Spleen (tissue), 11 donors: ENCODE measurements around the gene SEPTIN12. TPM values are rescaled to one million over a fixed set of nuclear protein-coding genes. Genes with fewer than 3 reads are reported as not detected.

Source experiments
- DNase-seq: peaks from one replicate; pipeline ENCODE4 v3.0.0-alpha.2; 2020
- H3K27ac ChIP-seq, 8 donors: fragments of 200-600 bp; sonication (generic) in 7 of 8; 1 replicate in 4 of 8; 2 replicates in 4 of 8; pipeline versions ENCODE4 v1.5.0 to v1.8.0; 2016 to 2021; ENCODE audit warnings: inconsistent platforms in 4 of 8, mild to moderate bottlenecking in 4 of 8, moderate library complexity in 1 of 8
- H3K27me3 ChIP-seq, 7 donors: fragments of 200-600 bp; sonication (generic) in 6 of 7; replicated peaks in 1 of 7; 1 replicate in 4 of 7; 2 replicates in 3 of 7; pipeline versions ENCODE4 v1.5.0 to v1.8.0; 2016 to 2021; ENCODE audit warnings: inconsistent platforms in 3 of 7, mild to moderate bottlenecking in 1 of 7
- H3K36me3 ChIP-seq, 6 donors: fragments of 200-600 bp; sonication (generic) in 5 of 6; 1 replicate in 4 of 6; 2 replicates in 2 of 6; pipeline versions ENCODE4 v1.5.0 to v1.8.0; 2016 to 2021; ENCODE audit warnings: inconsistent platforms in 2 of 6
- H3K4me1 ChIP-seq, 6 donors: fragments of 200-600 bp; sonication (generic) in 5 of 6; 1 replicate in 3 of 6; 2 replicates in 3 of 6; pipeline versions ENCODE4 v1.5.0 to v1.8.0; 2016 to 2021; ENCODE audit warnings: inconsistent platforms in 3 of 6
- H3K4me3 ChIP-seq, 8 donors: fragments of 200-600 bp; sonication (generic) in 7 of 8; 1 replicate in 4 of 8; 2 replicates in 4 of 8; pipeline versions ENCODE4 v1.5.0 to v1.8.0; 2016 to 2021; ENCODE audit warnings: inconsistent platforms in 4 of 8, mild to moderate bottlenecking in 4 of 8, moderate library complexity in 2 of 8
- H3K9me3 ChIP-seq, 8 donors: fragments of 200-600 bp; sonication (generic) in 7 of 8; 1 replicate in 4 of 8; 2 replicates in 4 of 8; pipeline versions ENCODE4 v1.5.0 to v1.8.0; 2016 to 2021; ENCODE audit warnings: inconsistent platforms in 4 of 8
- CTCF ChIP-seq, 11 experiments: fragments of 200-600 bp in 7 of 11; fragments of 450-650 bp in 4 of 11; sonication (generic) in 4 of 11; IDR thresholded peaks in 8 of 11; conservative IDR thresholded peaks in 3 of 11; 1 replicate in 7 of 11; 2 replicates in 4 of 11; pipeline versions ENCODE4 v1.4.0 to v1.8.0; 2016 to 2021; ENCODE audit warnings: antibody characterized with exemption in 11 of 11, inconsistent platforms in 4 of 11, mild to moderate bottlenecking in 1 of 11
- POLR2A ChIP-seq, 3 donors: fragments of 450-650 bp; IDR thresholded peaks; one replicate each; pipeline ENCODE4 v1.5.1; 2017; ENCODE audit warnings: antibody characterized with exemption in 3 of 3, mild to moderate bottlenecking in 1 of 3
- POLR2AphosphoS5 ChIP-seq, 3 donors: sonication (generic); formaldehyde crosslinking; IDR thresholded peaks; one replicate each; pipeline ENCODE4 v1.5.1; 2017; ENCODE audit warnings: antibody characterized with exemption in 3 of 3
- WGBS, 5 donors: extraction: QIAGEN DNeasy Blood & Tissue Kit in 3 of 5; methylation state at CpG; one replicate each; pipeline versions ENCODE4 v1.1.5 to v1.1.7; 2013 to 2018; 5-methylcytosine and 5-hydroxymethylcytosine counted together
- intact Hi-C: fragments of 100-400 bp; cut with DNase I; formaldehyde crosslinking; loops from one replicate; pipeline ENCODE4 v1.15.0; 2023; ENCODE audit warnings: low total_unique reads
- polyA plus RNA-seq, 3 donors: library from polyadenylated mRNA; stranded (reverse); fragments of 200-250 nt; gene quantifications; one replicate each; pipeline ENCODE4 v1.2.1, GENCODE V29; 2013
- small RNA-seq, 4 donors: library from RNA; depleted of rRNA; stranded (forward); fragments of <200 nt; gene quantifications; one replicate each; pipeline ENCODE3, GENCODE V24; 2016
- total RNA-seq, 7 donors: library from RNA; depleted of rRNA in 3 of 7; stranded (reverse); fragments of >200 nt in 3 of 7; fragmentation: NEBNext Ultra II Directional in 4 of 7; extraction: Animal tissue kit (Norgen Biotek cat#: 25700) in 4 of 7; gene quantifications; one replicate each; pipeline versions ENCODE4 v1.1.0 to v1.2.1, GENCODE V29; 2016 to 2021
- donor health status: healthy with polysubstance abuse.
- donor health status: DM: no; HTN: no; CAD: no; lungs with moderate emphysema.
- donor health status: DM: no; HTN: no; CAD: no.
- donor health status: Bipolar disorder and iron deficiency.
- donor health status: healthy.
- donor health status: DM: no; HTN: no; CAD: no.
- donor health status: DM: yes; HTN: yes; CAD: no.

Gene SEPTIN12
- total and polyA plus RNA-seq, 10 donors, result 0.37 TPM; not detected in 9

- intact Hi-C loops, result no loop called here
- H3K4me3 ChIP-seq, result peak overlapping the region; percentile 81 to 100 (median 98)
- WGBS, 5 donors, result 0 to 3% (median 1%) methylated on average over 8 to 19 of the region's 19 CpGs
These were observed 54.4 kb downstream of the SEPTIN12 start for GRCh38 chr16:4733747-4734062.

GRCh38 chr16:4733211-4733742, 54.9 kb downstream of the SEPTIN12 start:
- H3K27ac ChIP-seq, result peak overlapping the region in 5 of 8 donors; percentile 78 to 84 (median 80)

More at GRCh38 chr16:4733747-4734062, 54.4 kb downstream of the SEPTIN12 start:
- DNase-seq, result no peak
- Histone ChIP-seq H3K4me1 (peaks cover 10 to 26% (median 17%) of the 10 kb centered on the region in 6 donors), H3K27me3 (no peaks in the 10 kb centered on the region), H3K9me3 (no peaks in the 10 kb centered on the region), H3K27ac (peak overlapping the region; percentile 51 to 84 (median 78)), H3K36me3 (peaks cover 0 to 28% (median 9%) of the 10 kb centered on the region in 6 donors)
- TF ChIP-seq POLR2A (IDR thresholded peaks at IDR 0.05) (no peak), POLR2AphosphoS5 (IDR thresholded peaks at IDR 0.05) (no peak), CTCF (IDR thresholded peaks at IDR 0.05 in 8 of 11, conservative IDR thresholded peaks at IDR 0.05 in 3 of 11) (no peak)

GRCh38 chr16:4729876-4730275, 58.3 kb downstream of the SEPTIN12 start:
- no peak overlapping the region for H3K27ac ChIP-seq
- TF ChIP-seq POLR2AphosphoS5 (IDR thresholded peaks at IDR 0.05), result no peak
- no peak for TF ChIP-seq POLR2A (IDR thresholded peaks at IDR 0.05)
- TF ChIP-seq CTCF (IDR thresholded peaks at IDR 0.05 in 8 of 11, conservative IDR thresholded peaks at IDR 0.05 in 3 of 11), result no peak
- no peak for DNase-seq
- intact Hi-C loops, result no loop called here
- WGBS, 5 donors, result 95 to 97% (median 95%) methylated on average over 15 of the region's 15 CpGs
- no peaks in the 10 kb centered on the region for H3K9me3 ChIP-seq
- no peak overlapping the region for H3K4me3 ChIP-seq
- peaks cover 5 to 19% (median 11%) of the 10 kb centered on the region in 6 donors for H3K4me1 ChIP-seq
- no peaks in the 10 kb centered on the region for H3K27me3 ChIP-seq
- H3K36me3 ChIP-seq, result peaks cover 0 to 64% (median 34%) of the 10 kb centered on the region in 6 donors

More at GRCh38 chr16:4733211-4733742, 54.9 kb downstream of the SEPTIN12 start:
- Histone ChIP-seq H3K27me3 (no peaks in the 10 kb centered on the region), H3K9me3 (no peaks in the 10 kb centered on the region), H3K4me1 (peaks cover 10 to 26% (median 17%) of the 10 kb centered on the region in 6 donors), H3K4me3 (peak overlapping the region; percentile 81 to 100 (median 98)), H3K36me3 (peaks cover 0 to 32% (median 12%) of the 10 kb centered on the region in 6 donors)
- DNase-seq, result no peak
- 39 to 48% (median 44%) methylated on average over 17 of the region's 17 CpGs for WGBS, 5 donors
- TF ChIP-seq CTCF (IDR thresholded peaks at IDR 0.05 in 8 of 11, conservative IDR thresholded peaks at IDR 0.05 in 3 of 11) (no peak), POLR2A (IDR thresholded peaks at IDR 0.05) (no peak), POLR2AphosphoS5 (IDR thresholded peaks at IDR 0.05) (no peak)
- intact Hi-C loops, result no loop called here

- peaks cover 0 to 76% (median 39%) of the 10 kb centered on the region in 6 donors for H3K36me3 ChIP-seq
- no peaks in the 10 kb centered on the region for H3K27me3 ChIP-seq
- 94 to 99% (median 96%) methylated on average over 8 of the region's 8 CpGs for WGBS, 5 donors
- H3K9me3 ChIP-seq, result no peaks in the 10 kb centered on the region
- H3K4me3 ChIP-seq, result no peak overlapping the region
- H3K4me1 ChIP-seq, result peaks cover 5 to 11% (median 9%) of the 10 kb centered on the region in 6 donors
- no peak overlapping the region for H3K27ac ChIP-seq
- intact Hi-C loops, result no loop called here
- TF ChIP-seq POLR2A (IDR thresholded peaks at IDR 0.05) (no peak), POLR2AphosphoS5 (IDR thresholded peaks at IDR 0.05) (no peak), CTCF (IDR thresholded peaks at IDR 0.05 in 8 of 11, conservative IDR thresholded peaks at IDR 0.05 in 3 of 11) (no peak)
- no peak for DNase-seq
These were observed 59.5 kb downstream of the SEPTIN12 start for GRCh38 chr16:4728676-4729075.

Small RNAs within 50 kb of the gene (small RNA-seq; reads per million reads assigned to genes)
- 0 reads per million in 4 donors for gene RF00017

Other genes starting within 250 kb of the SEPTIN12 start
- 10 to 100 TPM; 17.8 to 26.9 (median 21.8) TPM for gene CDIP1, start 249.6 kb downstream of the SEPTIN12 start, total RNA-seq
- gene CDIP1, start 249.6 kb downstream of the SEPTIN12 start, polyA plus RNA-seq, result 10 to 100 TPM in 2 of 3 donors, 1 to 10 TPM in 1; 9.6 to 13.8 (median 12.1) TPM
- gene C16orf96, start 232.0 kb downstream of the SEPTIN12 start, total RNA-seq, result under 1 TPM; 0.17 to 0.33 (median 0.23) TPM
- under 1 TPM; 0.06 to 0.07 (median 0.06) TPM for gene C16orf96, start 232.0 kb downstream of the SEPTIN12 start, polyA plus RNA-seq
- gene UBALD1, start 173.5 kb downstream of the SEPTIN12 start, total RNA-seq, result 10 to 100 TPM; 10.0 to 29.2 (median 20.2) TPM
- gene UBALD1, start 173.5 kb downstream of the SEPTIN12 start, polyA plus RNA-seq, result 10 to 100 TPM; 12.6 to 33.6 (median 13.6) TPM
- 100 to 1,000 TPM in 1 of 7 donors, 10 to 100 TPM in 6; 65.6 to 132 (median 83.6) TPM for gene MGRN1, start 163.5 kb downstream of the SEPTIN12 start, total RNA-seq
- gene MGRN1, start 163.5 kb downstream of the SEPTIN12 start, polyA plus RNA-seq, result 10 to 100 TPM in 1 of 3 donors, 1 to 10 TPM in 2; 7.6 to 26.9 (median 8.8) TPM
- 10 to 100 TPM; 26.2 to 37.4 (median 27.6) TPM for gene NUDT16L1, start 94.8 kb downstream of the SEPTIN12 start, total RNA-seq
- gene NUDT16L1, start 94.8 kb downstream of the SEPTIN12 start, polyA plus RNA-seq, result 10 to 100 TPM; 29.0 to 47.2 (median 38.8) TPM
- gene ANKS3, start 54.1 kb downstream of the SEPTIN12 start, total RNA-seq, result 10 to 100 TPM; 12.5 to 27.6 (median 21.8) TPM
- gene ANKS3, start 54.1 kb downstream of the SEPTIN12 start, polyA plus RNA-seq, result 10 to 100 TPM; 15.3 to 29.5 (median 26.2) TPM
- gene DNAAF8, start 53.8 kb downstream of the SEPTIN12 start, total RNA-seq, result 1 to 10 TPM in 1 of 7 donors, under 1 TPM in 3, not detected in 3; 0.57 to 1.2 (median 0.74) TPM
- gene DNAAF8, start 53.8 kb downstream of the SEPTIN12 start, polyA plus RNA-seq, result under 1 TPM; 0.17 to 0.35 (median 0.30) TPM
- gene ZNF500, start 21.2 kb downstream of the SEPTIN12 start, total RNA-seq, result 10 to 100 TPM; 12.0 to 32.3 (median 22.2) TPM
- 10 to 100 TPM in 1 of 3 donors, 1 to 10 TPM in 2; 2.5 to 19.0 (median 3.5) TPM for gene ZNF500, start 21.2 kb downstream of the SEPTIN12 start, polyA plus RNA-seq
- not detected for gene SMIM22, start 7.0 kb upstream of the SEPTIN12 start, total RNA-seq
- not detected for gene SMIM22, start 7.0 kb upstream of the SEPTIN12 start, polyA plus RNA-seq
- gene ROGDI, start 14.3 kb upstream of the SEPTIN12 start, total RNA-seq, result 10 to 100 TPM; 25.5 to 41.4 (median 31.5) TPM
- gene ROGDI, start 14.3 kb upstream of the SEPTIN12 start, polyA plus RNA-seq, result 10 to 100 TPM; 24.6 to 47.5 (median 41.6) TPM
- 100 to 1,000 TPM in 1 of 7 donors, 10 to 100 TPM in 6; 47.2 to 117 (median 83.1) TPM for gene GLYR1, start 58.9 kb upstream of the SEPTIN12 start, total RNA-seq
- gene GLYR1, start 58.9 kb upstream of the SEPTIN12 start, polyA plus RNA-seq, result 10 to 100 TPM; 26.6 to 53.4 (median 34.0) TPM
- 10 to 100 TPM; 41.6 to 69.4 (median 58.9) TPM for gene UBN1, start 59.1 kb upstream of the SEPTIN12 start, total RNA-seq
- gene UBN1, start 59.1 kb upstream of the SEPTIN12 start, polyA plus RNA-seq, result 10 to 100 TPM in 1 of 3 donors, 1 to 10 TPM in 2; 4.8 to 16.2 (median 5.5) TPM
- under 1 TPM in 4 of 7 donors, not detected in 3; 0.18 to 0.37 (median 0.19) TPM for gene PPL, start 148.8 kb upstream of the SEPTIN12 start, total RNA-seq
- under 1 TPM; 0.11 to 0.77 (median 0.29) TPM for gene PPL, start 148.8 kb upstream of the SEPTIN12 start, polyA plus RNA-seq
- under 1 TPM in 6 of 7 donors, not detected in 1; 0.13 to 0.94 (median 0.60) TPM for gene SEC14L5, start 170.0 kb upstream of the SEPTIN12 start, total RNA-seq
- gene SEC14L5, start 170.0 kb upstream of the SEPTIN12 start, polyA plus RNA-seq, result under 1 TPM; 0.06 to 0.26 (median 0.11) TPM
- gene NAGPA, start 245.6 kb upstream of the SEPTIN12 start, total RNA-seq, result 10 to 100 TPM; 16.2 to 41.8 (median 25.4) TPM
- gene NAGPA, start 245.6 kb upstream of the SEPTIN12 start, polyA plus RNA-seq, result 10 to 100 TPM; 11.8 to 17.7 (median 14.8) TPM